ENCODE data around the gene MYT1. TPM values are rescaled to one million over a fixed set of nuclear protein-coding genes. Genes with fewer than 3 reads are reported as not detected.

The MYT1 gene
- total RNA-seq, 3 donors from 2014 or later = 0.12 to 0.76 (median 0.14) TPM

GRCh38 chr20:64210656-64211369 is 46.6 kb downstream of the MYT1 start:
- H3K4me1 ChIP-seq (ENCODE audit: low read depth) = no peaks in the 10 kb centered on the region
- no peak overlapping the region for H3K4me3 ChIP-seq
- no peak for TF ChIP-seq CTCF (IDR thresholded peaks at IDR 0.05)
- no peak for ATAC-seq
- intact Hi-C loops (cut with DNase I, micrococcal nuclease) = no loop called here
- no peak for DNase-seq
- H3K36me3 ChIP-seq (ENCODE audit: low read depth) = no peaks in the 10 kb centered on the region
- no peaks in the 10 kb centered on the region for H3K9me3 ChIP-seq

GRCh38 chr20:64211874-64212658 is 47.8 kb downstream of the MYT1 start:
- TF ChIP-seq CTCF (IDR thresholded peaks at IDR 0.05) = no peak
- intact Hi-C loops (cut with DNase I, micrococcal nuclease) = no loop called here
- no peaks in the 10 kb centered on the region for H3K4me1 ChIP-seq (ENCODE audit: low read depth)
- DNase-seq (no peak), ATAC-seq (no peak)
- no peaks in the 10 kb centered on the region for H3K36me3 ChIP-seq (ENCODE audit: low read depth)
- H3K4me3 ChIP-seq = no peak overlapping the region
- no peaks in the 10 kb centered on the region for H3K9me3 ChIP-seq

- no peak for TF ChIP-seq CTCF (IDR thresholded peaks at IDR 0.05)
- Histone ChIP-seq H3K4me3 (no peak overlapping the region), H3K36me3 (ENCODE audit: low read depth) (no peaks in the 10 kb centered on the region), H3K4me1 (ENCODE audit: low read depth) (no peaks in the 10 kb centered on the region), H3K9me3 (no peaks in the 10 kb centered on the region)
- no peak for ATAC-seq
- intact Hi-C loops (cut with DNase I, micrococcal nuclease) = no loop called here
- DNase-seq = no peak
Measured at GRCh38 chr20:64212755-64213154, 48.5 kb downstream of the MYT1 start.

GRCh38 chr20:64214113-64214512 is 49.9 kb downstream of the MYT1 start:
- ATAC-seq (no peak), DNase-seq (no peak)
- Histone ChIP-seq H3K9me3 (no peaks in the 10 kb centered on the region), H3K36me3 (ENCODE audit: low read depth) (no peaks in the 10 kb centered on the region), H3K4me1 (ENCODE audit: low read depth) (no peaks in the 10 kb centered on the region), H3K4me3 (no peak overlapping the region)
- TF ChIP-seq CTCF (IDR thresholded peaks at IDR 0.05) = no peak
- intact Hi-C loops (cut with DNase I, micrococcal nuclease) = no loop called here

- intact Hi-C loops (cut with DNase I, micrococcal nuclease) = no loop called here
- no peak for ATAC-seq
Measured at GRCh38 chr20:64214952-64215351, 50.7 kb downstream of the MYT1 start.

More at GRCh38 chr20:64214952-64215351, 50.7 kb downstream of the MYT1 start:
- TF ChIP-seq CTCF (IDR thresholded peaks at IDR 0.05) = no peak
- Histone ChIP-seq H3K36me3 (ENCODE audit: low read depth) (no peaks in the 10 kb centered on the region), H3K9me3 (no peaks in the 10 kb centered on the region), H3K4me1 (ENCODE audit: low read depth) (no peaks in the 10 kb centered on the region), H3K4me3 (no peak overlapping the region)
- no peak for DNase-seq
